ENCODE measurements around the gene CLTC.

The CLTC gene

DNA sequence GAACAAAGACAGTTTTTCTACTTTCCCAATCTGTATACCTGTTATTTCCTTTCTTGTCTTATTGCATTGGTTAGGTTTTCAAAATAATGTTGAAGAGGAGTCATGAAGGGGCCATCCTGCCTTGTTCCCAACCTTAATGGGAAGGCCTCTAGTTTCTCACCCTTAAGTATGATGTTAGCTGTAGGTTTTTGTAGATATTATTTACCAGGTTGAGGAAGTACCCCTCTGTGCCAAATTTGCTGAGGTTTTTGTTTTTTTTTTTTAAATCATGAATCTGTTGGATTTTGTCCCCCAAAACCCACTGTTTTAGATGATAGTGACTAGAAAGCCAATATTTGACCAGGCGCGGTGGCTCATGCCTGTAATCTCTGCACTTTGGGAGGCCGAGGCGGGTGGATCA is 124.1 kb downstream of the CLTC start:
- no peak for DNase-seq (ENCODE audit: low read depth)
- H3K4me3 ChIP-seq (ENCODE audit: control insufficient read depth, low read depth, low read length): no peak overlapping the region
- TF ChIP-seq, protein P1, sequence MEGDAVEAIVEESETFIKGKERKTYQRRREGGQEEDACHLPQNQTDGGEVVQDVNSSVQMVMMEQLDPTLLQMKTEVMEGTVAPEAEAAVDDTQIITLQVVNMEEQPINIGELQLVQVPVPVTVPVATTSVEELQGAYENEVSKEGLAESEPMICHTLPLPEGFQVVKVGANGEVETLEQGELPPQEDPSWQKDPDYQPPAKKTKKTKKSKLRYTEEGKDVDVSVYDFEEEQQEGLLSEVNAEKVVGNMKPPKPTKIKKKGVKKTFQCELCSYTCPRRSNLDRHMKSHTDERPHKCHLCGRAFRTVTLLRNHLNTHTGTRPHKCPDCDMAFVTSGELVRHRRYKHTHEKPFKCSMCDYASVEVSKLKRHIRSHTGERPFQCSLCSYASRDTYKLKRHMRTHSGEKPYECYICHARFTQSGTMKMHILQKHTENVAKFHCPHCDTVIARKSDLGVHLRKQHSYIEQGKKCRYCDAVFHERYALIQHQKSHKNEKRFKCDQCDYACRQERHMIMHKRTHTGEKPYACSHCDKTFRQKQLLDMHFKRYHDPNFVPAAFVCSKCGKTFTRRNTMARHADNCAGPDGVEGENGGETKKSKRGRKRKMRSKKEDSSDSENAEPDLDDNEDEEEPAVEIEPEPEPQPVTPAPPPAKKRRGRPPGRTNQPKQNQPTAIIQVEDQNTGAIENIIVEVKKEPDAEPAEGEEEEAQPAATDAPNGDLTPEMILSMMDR (IDR thresholded peaks at IDR 0.05; ENCODE audit: control insufficient read depth, insufficient read depth, low read depth, low read length, missing control alignments): no peak

DNA sequence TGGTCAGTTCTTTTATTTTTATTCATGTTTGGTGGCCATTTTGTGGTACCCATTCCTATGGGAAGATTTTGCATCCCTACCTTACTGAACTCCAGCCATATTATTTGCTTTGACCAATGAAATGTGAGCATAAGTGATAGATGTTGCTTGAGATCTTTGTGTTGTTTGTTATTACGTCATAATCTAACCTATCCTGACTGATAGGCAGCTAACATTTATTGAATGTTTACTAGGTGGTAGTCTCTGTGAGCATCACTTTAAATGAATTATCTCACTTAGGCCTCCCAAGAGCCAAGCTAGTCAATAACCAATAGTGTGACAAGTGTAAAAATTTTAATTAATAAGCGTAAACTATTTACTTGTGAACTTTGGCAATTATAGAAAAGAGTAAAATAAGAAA is 125.3 kb downstream of the CLTC start:
- DNase-seq (ENCODE audit: low read depth): no peak
- H3K4me3 ChIP-seq (ENCODE audit: control insufficient read depth, low read depth, low read length): no peak overlapping the region
- TF ChIP-seq, protein P1 (IDR thresholded peaks at IDR 0.05; ENCODE audit: control insufficient read depth, insufficient read depth, low read depth, low read length, missing control alignments): no peak
